Liver (tissue), 9 donors: Measurements from ENCODE around the gene CYSLTR2. TPM values are rescaled to one million over a fixed set of nuclear protein-coding genes. Genes with fewer than 3 reads are reported as not detected.

Experiments
- DNase-seq: peaks from one replicate; pipeline ENCODE4 v3.0.0-alpha.2; 2017; ENCODE audit warnings: low spot score
- H3K27ac ChIP-seq, 2 donors: one replicate each; pipeline ENCODE4 v1.7.0; 2013; ENCODE audit warnings: inconsistent platforms in 2 of 2, low read length in 2 of 2, control low read depth in 1 of 2, low read depth in 1 of 2, mild to moderate bottlenecking in 1 of 2
- H3K27me3 ChIP-seq, 4 donors: one replicate each; pipeline versions ENCODE4 v1.6.1 to v1.7.0; 2013; ENCODE audit warnings: low read length in 3 of 4, inconsistent platforms in 1 of 4, mild to moderate bottlenecking in 1 of 4, moderate library complexity in 1 of 4; ENCODE audit not compliant: control insufficient read depth in 4 of 4, insufficient read depth in 4 of 4
- H3K36me3 ChIP-seq, 4 donors: one replicate each; pipeline versions ENCODE4 v1.6.1 to v1.7.0; 2013; ENCODE audit warnings: low read length in 3 of 4, mild to moderate bottlenecking in 3 of 4, low read depth in 1 of 4, moderate library complexity in 1 of 4; ENCODE audit not compliant: control insufficient read depth in 4 of 4, insufficient read depth in 3 of 4
- H3K4me1 ChIP-seq, 4 donors: one replicate each; pipeline versions ENCODE4 v1.6.1 to v1.7.0; 2013; ENCODE audit warnings: low read length in 3 of 4, mild to moderate bottlenecking in 3 of 4, moderate library complexity in 1 of 4; ENCODE audit not compliant: control insufficient read depth in 4 of 4, insufficient read depth in 4 of 4
- H3K4me3 ChIP-seq, 3 donors: one replicate each; pipeline versions ENCODE4 v1.6.1 to v1.7.0; 2013; ENCODE audit warnings: low read length in 3 of 3, control low read depth in 1 of 3, low read depth in 1 of 3, mild to moderate bottlenecking in 1 of 3
- H3K9ac ChIP-seq, 2 donors: one replicate each; pipeline ENCODE4 v1.7.0; 2013; ENCODE audit warnings: low read length in 2 of 2, mild to moderate bottlenecking in 2 of 2, moderate library complexity in 2 of 2, control low read depth in 1 of 2, low read depth in 1 of 2
- H3K9me3 ChIP-seq, 4 donors: one replicate each; pipeline versions ENCODE4 v1.6.1 to v1.7.0; 2013; ENCODE audit warnings: low read length in 3 of 4; ENCODE audit not compliant: control insufficient read depth in 4 of 4
- EGR1 ChIP-seq, 2 donors: IDR thresholded peaks; 2 replicates each; pipeline ENCODE4 v1.6.1; 2016 to 2018; ENCODE audit warnings: antibody characterized with exemption in 2 of 2, low read depth in 2 of 2
- FOXA1 ChIP-seq: IDR thresholded peaks from 2 replicates; pipeline ENCODE4 v1.6.1; 2016; ENCODE audit warnings: antibody characterized with exemption
- FOXA2 ChIP-seq: IDR thresholded peaks from 2 replicates; pipeline ENCODE4 v1.6.1; 2016; ENCODE audit warnings: antibody characterized with exemption
- GABPA ChIP-seq, 2 donors: IDR thresholded peaks in 1 of 2; conservative IDR thresholded peaks in 1 of 2; 2 replicates each; pipeline ENCODE4 v1.6.1; 2016; ENCODE audit warnings: antibody characterized with exemption in 2 of 2, mild to moderate bottlenecking in 1 of 2, moderate library complexity in 1 of 2
- HNF4A ChIP-seq, 2 donors: conservative IDR thresholded peaks; 2 replicates each; pipeline ENCODE4 v1.6.1; 2016; ENCODE audit warnings: antibody characterized with exemption in 2 of 2, mild to moderate bottlenecking in 2 of 2
- HNF4G ChIP-seq: IDR thresholded peaks from 2 replicates; pipeline ENCODE4 v1.6.1; 2016; ENCODE audit warnings: antibody characterized with exemption
- JUND ChIP-seq, 2 donors: IDR thresholded peaks; 2 replicates each; pipeline ENCODE4 v1.6.1; 2016; ENCODE audit warnings: antibody characterized with exemption in 2 of 2
- MAX ChIP-seq: IDR thresholded peaks from 2 replicates; pipeline ENCODE4 v1.6.1; 2016; ENCODE audit warnings: antibody characterized with exemption
- NR2F2 ChIP-seq: IDR thresholded peaks from 2 replicates; pipeline ENCODE4 v1.6.1; 2016; ENCODE audit warnings: antibody characterized with exemption
- RAD21 ChIP-seq, 2 donors: IDR thresholded peaks; 2 replicates each; pipeline ENCODE4 v1.6.1; 2016; ENCODE audit warnings: antibody characterized with exemption in 2 of 2, mild to moderate bottlenecking in 2 of 2
- RXRA ChIP-seq, 2 donors: IDR thresholded peaks; 2 replicates each; pipeline ENCODE4 v1.6.1; 2017 to 2018; ENCODE audit warnings: antibody characterized with exemption in 2 of 2, mild to moderate bottlenecking in 1 of 2
- SP1 ChIP-seq: IDR thresholded peaks from 2 replicates; pipeline ENCODE4 v1.6.1; 2018; ENCODE audit warnings: antibody characterized with exemption, mild to moderate bottlenecking
- TAF1 ChIP-seq: conservative IDR thresholded peaks from 2 replicates; pipeline ENCODE4 v1.6.1; 2016; ENCODE audit warnings: antibody characterized with exemption, mild to moderate bottlenecking
- YY1 ChIP-seq: IDR thresholded peaks from 2 replicates; pipeline ENCODE4 v1.6.1; 2016; ENCODE audit warnings: antibody characterized with exemption, mild to moderate bottlenecking
- WGBS: extraction: QIAGEN DNeasy Blood & Tissue Kit; methylation state at CpG from one replicate; pipeline ENCODE4 v1.1.7; 2013; 5-methylcytosine and 5-hydroxymethylcytosine counted together
- polyA plus RNA-seq, 2 donors: library from polyadenylated mRNA; stranded (reverse) in 1 of 2; unstranded in 1 of 2; fragments of 200-250 nt in 1 of 2; fragments of >200 nt in 1 of 2; fragmentation: Nextera tagmentation in 1 of 2; extraction: Ambion mirVana in 1 of 2; gene quantifications; one replicate each; pipeline versions ENCODE4 v1.2.1 to v1.2.3, GENCODE V29; 2013 to 2015
- total RNA-seq, 2 donors: library from RNA; depleted of rRNA; stranded (reverse); fragments of >200 nt; gene quantifications; one replicate each; pipeline ENCODE4 v1.2.3, GENCODE V29; 2014
- TF ChIP-seq, protein P1 (sequence below): IDR thresholded peaks from 2 replicates; pipeline ENCODE4 v1.6.1; 2016; ENCODE audit warnings: antibody characterized with exemption
- TF ChIP-seq, protein P2 (sequence below): fragments of 150-350 bp; IDR thresholded peaks from 2 replicates; pipeline ENCODE4 v1.5.1; 2017; ENCODE audit warnings: improper control_type of control experiment, low read depth, low read length; ENCODE audit not compliant: missing input control
- TF ChIP-seq, protein P3 (sequence below): IDR thresholded peaks from 2 replicates; pipeline ENCODE4 v1.6.1; 2016; ENCODE audit warnings: antibody characterized with exemption, mild to moderate bottlenecking
- donor health status: healthy.
- donor health status: healthy.
- donor health status: healthy.
- donor health status: healthy.
- donor health status: healthy.

CYSLTR2 gene
- total and polyA plus RNA-seq, 4 donors = 0.07 to 0.37 (median 0.15) TPM

GRCh38 chr13:48660361-48661076 lies 6.8 kb downstream of the CYSLTR2 start:
- no peaks in the 10 kb centered on the region for H3K27me3 ChIP-seq
- H3K9ac ChIP-seq = no peak overlapping the region
- no peak overlapping the region for H3K4me3 ChIP-seq
- DNase-seq = no peak
- TF ChIP-seq MAX = no peak
- no peak for TF ChIP-seq NR2F2
- TF ChIP-seq, protein P1, sequence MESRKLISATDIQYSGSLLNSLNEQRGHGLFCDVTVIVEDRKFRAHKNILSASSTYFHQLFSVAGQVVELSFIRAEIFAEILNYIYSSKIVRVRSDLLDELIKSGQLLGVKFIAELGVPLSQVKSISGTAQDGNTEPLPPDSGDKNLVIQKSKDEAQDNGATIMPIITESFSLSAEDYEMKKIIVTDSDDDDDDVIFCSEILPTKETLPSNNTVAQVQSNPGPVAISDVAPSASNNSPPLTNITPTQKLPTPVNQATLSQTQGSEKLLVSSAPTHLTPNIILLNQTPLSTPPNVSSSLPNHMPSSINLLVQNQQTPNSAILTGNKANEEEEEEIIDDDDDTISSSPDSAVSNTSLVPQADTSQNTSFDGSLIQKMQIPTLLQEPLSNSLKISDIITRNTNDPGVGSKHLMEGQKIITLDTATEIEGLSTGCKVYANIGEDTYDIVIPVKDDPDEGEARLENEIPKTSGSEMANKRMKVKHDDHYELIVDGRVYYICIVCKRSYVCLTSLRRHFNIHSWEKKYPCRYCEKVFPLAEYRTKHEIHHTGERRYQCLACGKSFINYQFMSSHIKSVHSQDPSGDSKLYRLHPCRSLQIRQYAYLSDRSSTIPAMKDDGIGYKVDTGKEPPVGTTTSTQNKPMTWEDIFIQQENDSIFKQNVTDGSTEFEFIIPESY = no peak
- TF ChIP-seq, protein P2, sequence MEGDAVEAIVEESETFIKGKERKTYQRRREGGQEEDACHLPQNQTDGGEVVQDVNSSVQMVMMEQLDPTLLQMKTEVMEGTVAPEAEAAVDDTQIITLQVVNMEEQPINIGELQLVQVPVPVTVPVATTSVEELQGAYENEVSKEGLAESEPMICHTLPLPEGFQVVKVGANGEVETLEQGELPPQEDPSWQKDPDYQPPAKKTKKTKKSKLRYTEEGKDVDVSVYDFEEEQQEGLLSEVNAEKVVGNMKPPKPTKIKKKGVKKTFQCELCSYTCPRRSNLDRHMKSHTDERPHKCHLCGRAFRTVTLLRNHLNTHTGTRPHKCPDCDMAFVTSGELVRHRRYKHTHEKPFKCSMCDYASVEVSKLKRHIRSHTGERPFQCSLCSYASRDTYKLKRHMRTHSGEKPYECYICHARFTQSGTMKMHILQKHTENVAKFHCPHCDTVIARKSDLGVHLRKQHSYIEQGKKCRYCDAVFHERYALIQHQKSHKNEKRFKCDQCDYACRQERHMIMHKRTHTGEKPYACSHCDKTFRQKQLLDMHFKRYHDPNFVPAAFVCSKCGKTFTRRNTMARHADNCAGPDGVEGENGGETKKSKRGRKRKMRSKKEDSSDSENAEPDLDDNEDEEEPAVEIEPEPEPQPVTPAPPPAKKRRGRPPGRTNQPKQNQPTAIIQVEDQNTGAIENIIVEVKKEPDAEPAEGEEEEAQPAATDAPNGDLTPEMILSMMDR = no peak
- no peak for TF ChIP-seq RAD21 (IDR thresholded peaks at IDR 0.05)
- TF ChIP-seq FOXA1 = no peak
- H3K9me3 ChIP-seq = no peaks in the 10 kb centered on the region
- peak overlapping the region in 1 of 2 donors; percentile 19 for H3K27ac ChIP-seq
- 69% methylated on average over 4 of the region's 4 CpGs for WGBS
- H3K36me3 ChIP-seq = no peaks in the 10 kb centered on the region
- peaks cover 0 to 4% (median 2%) of the 10 kb centered on the region in 4 donors for H3K4me1 ChIP-seq

- 90% methylated on average over 5 of the region's 5 CpGs for WGBS
Measured at GRCh38 chr13:48661107-48661506, 7.4 kb downstream of the CYSLTR2 start.

More at GRCh38 chr13:48661107-48661506, 7.4 kb downstream of the CYSLTR2 start:
- DNase-seq = no peak
- TF ChIP-seq GABPA (IDR thresholded peaks at IDR 0.05 in 1 of 2, conservative IDR thresholded peaks at IDR 0.05 in 1 of 2) (no peak), RAD21 (IDR thresholded peaks at IDR 0.05) (no peak), TAF1 (no peak), YY1 (no peak), NR2F2 (no peak), HNF4A (conservative IDR thresholded peaks at IDR 0.05) (no peak), FOXA2 (no peak), SP1 (no peak), FOXA1 (no peak), HNF4G (no peak), EGR1 (IDR thresholded peaks at IDR 0.05; ENCODE audit: low read depth in 2 of 2) (no peak), JUND (IDR thresholded peaks at IDR 0.05) (no peak), MAX (no peak), RXRA (IDR thresholded peaks at IDR 0.05) (no peak)
- TF ChIP-seq, protein P1 = no peak
- TF ChIP-seq, protein P3, sequence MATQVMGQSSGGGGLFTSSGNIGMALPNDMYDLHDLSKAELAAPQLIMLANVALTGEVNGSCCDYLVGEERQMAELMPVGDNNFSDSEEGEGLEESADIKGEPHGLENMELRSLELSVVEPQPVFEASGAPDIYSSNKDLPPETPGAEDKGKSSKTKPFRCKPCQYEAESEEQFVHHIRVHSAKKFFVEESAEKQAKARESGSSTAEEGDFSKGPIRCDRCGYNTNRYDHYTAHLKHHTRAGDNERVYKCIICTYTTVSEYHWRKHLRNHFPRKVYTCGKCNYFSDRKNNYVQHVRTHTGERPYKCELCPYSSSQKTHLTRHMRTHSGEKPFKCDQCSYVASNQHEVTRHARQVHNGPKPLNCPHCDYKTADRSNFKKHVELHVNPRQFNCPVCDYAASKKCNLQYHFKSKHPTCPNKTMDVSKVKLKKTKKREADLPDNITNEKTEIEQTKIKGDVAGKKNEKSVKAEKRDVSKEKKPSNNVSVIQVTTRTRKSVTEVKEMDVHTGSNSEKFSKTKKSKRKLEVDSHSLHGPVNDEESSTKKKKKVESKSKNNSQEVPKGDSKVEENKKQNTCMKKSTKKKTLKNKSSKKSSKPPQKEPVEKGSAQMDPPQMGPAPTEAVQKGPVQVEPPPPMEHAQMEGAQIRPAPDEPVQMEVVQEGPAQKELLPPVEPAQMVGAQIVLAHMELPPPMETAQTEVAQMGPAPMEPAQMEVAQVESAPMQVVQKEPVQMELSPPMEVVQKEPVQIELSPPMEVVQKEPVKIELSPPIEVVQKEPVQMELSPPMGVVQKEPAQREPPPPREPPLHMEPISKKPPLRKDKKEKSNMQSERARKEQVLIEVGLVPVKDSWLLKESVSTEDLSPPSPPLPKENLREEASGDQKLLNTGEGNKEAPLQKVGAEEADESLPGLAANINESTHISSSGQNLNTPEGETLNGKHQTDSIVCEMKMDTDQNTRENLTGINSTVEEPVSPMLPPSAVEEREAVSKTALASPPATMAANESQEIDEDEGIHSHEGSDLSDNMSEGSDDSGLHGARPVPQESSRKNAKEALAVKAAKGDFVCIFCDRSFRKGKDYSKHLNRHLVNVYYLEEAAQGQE = no peak
- TF ChIP-seq, protein P2 = no peak
- H3K9ac ChIP-seq = no peak overlapping the region
- no peaks in the 10 kb centered on the region for H3K27me3 ChIP-seq
- no peaks in the 10 kb centered on the region for H3K36me3 ChIP-seq
- peaks cover 0 to 4% (median 2%) of the 10 kb centered on the region in 4 donors for H3K4me1 ChIP-seq
- H3K4me3 ChIP-seq = no peak overlapping the region
- H3K27ac ChIP-seq = no peak overlapping the region
- H3K9me3 ChIP-seq = no peaks in the 10 kb centered on the region
